Stimulated activated CD4-positive, alpha-beta T cell treated with anti-CD3 and anti-CD28 coated beads, TNF-alpha, amount 100 ng/mL, for 4 hours (primary cell): ENCODE data around the gene NUCKS1.
A peak's percentile ranks its signal among the peaks of the same experiment; 100 is the strongest.
"Not testable (repeated sequence)": the region's sequence is repeated elsewhere in the genome, so short reads cannot be mapped to it uniquely, and the experiment has no call there.

Experiments used
- DNase-seq, 3 experiments: peaks; one replicate each; pipeline ENCODE4 v3.0.0-alpha.2; 2020; ENCODE audit warnings: low read depth in 3 of 3

The NUCKS1 gene

GRCh38 chr1:205729945-205730610, 19.9 kb downstream of the NUCKS1 start:
- DNase-seq: no peak

- DNase-seq: no peak
Measured at GRCh38 chr1:205726619-205727125, 23.3 kb downstream of the NUCKS1 start.

DNA sequence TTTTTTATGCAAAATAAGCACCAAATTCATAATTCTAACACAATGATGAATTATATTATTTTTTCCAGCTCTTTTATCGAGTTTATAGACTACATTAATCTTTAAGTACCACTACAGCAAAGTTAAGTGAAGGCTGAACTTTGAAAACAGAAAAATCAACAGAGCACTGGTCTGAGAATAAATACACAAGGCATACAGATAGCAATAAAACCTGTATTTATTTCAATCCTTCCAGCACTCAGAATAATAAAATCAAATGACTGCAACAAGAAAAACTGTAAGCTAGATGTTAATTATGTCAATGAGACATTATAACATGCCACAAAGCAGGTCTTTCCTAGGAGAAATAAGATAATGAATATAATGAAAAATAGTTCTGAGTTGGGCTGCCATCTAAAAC, 24.5 kb downstream of the NUCKS1 start:
- no peak for DNase-seq

- not testable (repeated sequence) for DNase-seq
Measured at GRCh38 chr1:205720740-205721139, 29.2 kb downstream of the NUCKS1 start.

GRCh38 chr1:205719762-205720161, 30.2 kb downstream of the NUCKS1 start:
- DNase-seq: no peak

- no peak for DNase-seq
Measured at GRCh38 chr1:205719015-205719414, 31.0 kb downstream of the NUCKS1 start.

GRCh38 chr1:205716371-205717132, 33.4 kb downstream of the NUCKS1 start:
- no peak for DNase-seq

GRCh38 chr1:205715628-205716027, 34.4 kb downstream of the NUCKS1 start:
- no peak for DNase-seq

DNA sequence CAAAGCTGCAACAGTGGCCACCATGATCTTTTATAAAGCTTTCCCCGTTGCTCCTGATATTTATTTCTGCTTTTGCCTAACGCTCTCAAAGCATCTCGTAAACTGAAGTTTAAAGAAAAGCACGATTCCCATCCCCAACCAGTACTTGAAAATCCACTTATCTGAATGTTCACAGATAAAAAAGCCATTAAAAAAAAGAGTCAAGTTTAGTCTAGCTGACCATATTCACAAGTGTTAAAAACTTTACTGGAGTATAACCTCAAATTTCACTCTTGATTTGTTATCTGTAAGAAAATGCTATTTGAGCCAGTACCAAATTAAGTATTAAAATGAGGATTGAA, 35.1 kb downstream of the NUCKS1 start:
- DNase-seq: no peak

GRCh38 chr1:205714190-205714905, 35.6 kb downstream of the NUCKS1 start:
- DNase-seq: no peak

DNA sequence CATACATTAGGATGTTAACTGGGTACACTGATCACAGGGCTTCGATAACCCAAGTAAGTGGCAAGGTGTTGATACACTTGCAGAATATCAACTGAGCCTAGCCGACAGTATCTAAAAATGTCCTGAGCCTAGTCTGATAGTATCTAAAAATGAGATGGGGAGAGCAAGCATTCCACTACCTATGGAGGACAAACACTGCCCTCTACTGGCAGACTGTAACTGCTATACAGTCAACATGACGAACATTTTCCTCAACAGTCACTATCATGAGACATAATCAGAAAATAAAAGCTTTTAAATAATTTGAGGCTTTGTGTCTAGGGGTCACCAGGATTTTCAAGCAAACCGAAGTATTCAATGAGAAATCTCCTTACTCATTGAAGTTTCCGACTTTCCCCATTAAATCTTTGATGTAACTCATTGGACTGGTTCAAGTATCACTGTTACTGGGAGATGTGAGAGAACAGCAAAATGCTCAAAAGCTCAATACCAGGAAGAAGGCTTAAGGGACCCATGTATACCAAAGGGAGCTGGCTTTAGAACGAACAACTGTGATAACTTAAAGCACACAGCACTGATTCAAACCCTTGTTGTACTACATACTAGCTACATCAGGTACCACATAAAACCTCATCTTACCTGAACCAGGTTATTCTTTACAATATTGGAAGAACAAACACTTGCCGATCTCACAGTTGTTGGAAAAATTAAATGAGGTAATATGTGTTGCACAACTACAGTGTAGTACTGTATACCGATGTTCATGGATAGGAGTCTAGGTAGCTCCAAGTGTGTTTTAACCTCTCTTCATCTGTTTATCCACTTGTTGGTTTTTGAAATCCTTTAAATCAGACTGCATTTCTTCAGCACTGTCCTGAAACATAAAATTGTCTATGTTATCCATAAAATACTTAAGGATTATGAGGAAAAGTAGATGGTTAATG, 38.6 kb downstream of the NUCKS1 start:
- DNase-seq: peak in 2 of 3 experiments; percentile 27 to 49

GRCh38 chr1:205710201-205711062, 39.5 kb downstream of the NUCKS1 start:
- DNase-seq: no peak

DNA sequence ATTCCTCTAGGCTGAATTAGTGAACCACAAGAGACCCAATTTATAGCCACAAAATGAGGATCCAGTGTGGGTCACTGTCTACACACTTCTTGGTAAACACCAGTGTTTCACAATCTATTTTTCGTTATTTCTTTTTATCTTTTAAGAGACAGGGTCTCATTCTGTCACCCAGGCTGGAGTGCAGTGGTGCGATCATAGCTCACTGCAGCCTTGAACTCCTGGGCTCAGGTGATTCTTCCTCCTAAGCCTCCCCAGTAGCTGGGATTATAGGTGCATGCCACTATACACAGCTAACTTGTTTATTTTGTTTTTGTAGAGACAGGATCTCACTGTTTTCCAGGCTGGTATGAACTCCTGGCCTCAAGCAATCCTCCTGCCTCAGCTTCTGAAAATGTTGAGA, 40.3 kb downstream of the NUCKS1 start:
- no peak for DNase-seq

- no peak for DNase-seq
Measured at GRCh38 chr1:205709059-205709398, 41.0 kb downstream of the NUCKS1 start.

GRCh38 chr1:205706601-205707502, 43.1 kb downstream of the NUCKS1 start:
- DNase-seq: no peak

- no peak for DNase-seq
Measured at GRCh38 chr1:205704903-205705302, 45.1 kb downstream of the NUCKS1 start.

- DNase-seq: no peak
Measured at GRCh38 chr1:205703072-205703471, 46.9 kb downstream of the NUCKS1 start.

DNA sequence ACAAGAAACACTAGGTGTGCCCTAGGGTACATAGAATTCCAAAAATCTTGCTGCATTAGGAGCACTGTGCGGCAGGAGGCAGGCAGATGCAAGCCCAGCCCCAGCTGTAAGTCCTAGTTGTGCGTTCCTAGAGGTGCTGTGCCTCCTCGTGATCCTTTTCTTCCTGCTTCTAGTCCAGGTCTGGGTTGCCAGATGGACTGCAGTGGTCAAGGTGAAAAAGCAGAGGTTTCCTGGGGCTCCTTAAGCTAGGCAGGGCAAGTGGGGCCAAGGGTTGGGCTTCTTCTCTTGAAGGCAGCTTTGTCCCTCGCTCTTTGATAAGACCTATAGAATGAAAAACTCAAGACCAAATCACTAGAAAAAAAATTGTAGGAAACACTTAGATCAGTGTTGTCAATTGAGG, 48.1 kb downstream of the NUCKS1 start:
- no peak for DNase-seq

DNA sequence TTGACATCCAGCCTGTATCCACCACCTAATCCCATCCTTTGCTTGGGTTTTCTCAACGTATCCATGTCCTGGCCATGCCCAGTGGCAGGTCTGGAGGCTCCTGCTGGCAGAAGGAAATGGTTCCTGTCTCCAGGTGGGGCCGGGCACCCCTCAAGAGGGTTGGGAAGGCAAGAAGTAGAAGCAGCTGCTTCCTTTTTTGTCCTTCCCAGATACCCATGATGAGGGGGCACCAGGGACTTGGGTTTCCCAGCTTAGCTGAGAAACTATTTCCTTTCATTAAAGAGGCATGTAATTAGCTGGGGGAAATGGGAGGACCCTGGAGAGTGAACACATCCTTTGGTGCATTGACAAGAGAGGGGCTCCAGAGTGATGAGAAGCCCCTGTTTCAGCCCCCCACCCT, 48.6 kb downstream of the NUCKS1 start:
- DNase-seq: no peak
